ENCODE measurements around the gene GINS1.

GINS1 gene

GRCh38 chr20:25460566-25461280 is 53.2 kb downstream of the GINS1 start:
- no peak overlapping the region for H3K4me2 ChIP-seq (ENCODE audit: low read length)
- no peaks in the 10 kb centered on the region for H3K36me3 ChIP-seq (ENCODE audit: insufficient read depth, low read length)
- H3K27me3 ChIP-seq (ENCODE audit: insufficient read depth, low read length) = no peaks in the 10 kb centered on the region

GRCh38 chr20:25461281-25461650 is 53.8 kb downstream of the GINS1 start:
- Histone ChIP-seq H3K27me3 (ENCODE audit: insufficient read depth, low read length) (no peaks in the 10 kb centered on the region), H3K4me1 (ENCODE audit: insufficient read depth, low read length, severe bottlenecking) (no peaks in the 10 kb centered on the region), H3K4me3 (ENCODE audit: low read depth, low read length, poor library complexity, severe bottlenecking) (no peak overlapping the region), H2AFZ (ENCODE audit: low read length) (no peak overlapping the region), H3F3A (ENCODE audit: insufficient read depth, low read length) (no peaks in the 10 kb centered on the region), H3K27ac (ENCODE audit: low read depth, low read length, poor library complexity, severe bottlenecking) (no peak overlapping the region), H3K36me3 (ENCODE audit: insufficient read depth, low read length) (no peaks in the 10 kb centered on the region), H3K9ac (ENCODE audit: low read length) (no peak overlapping the region), H4K20me1 (ENCODE audit: insufficient read depth, low read length) (no peaks in the 10 kb centered on the region), H3K9me2 (ENCODE audit: low read depth, low read length) (no peaks in the 10 kb centered on the region), H3K9me3 (ENCODE audit: low read length) (no peaks in the 10 kb centered on the region), H3K4me2 (ENCODE audit: low read length) (no peak overlapping the region), H3K79me2 (ENCODE audit: insufficient read depth, low read length) (no peaks in the 10 kb centered on the region)
- TF ChIP-seq CTCF (IDR thresholded peaks at IDR 0.05; ENCODE audit: low read length) (no peak), EZH2 (IDR thresholded peaks at IDR 0.05; ENCODE audit: borderline replicate concordance, low read length) (no peak)

More at GRCh38 chr20:25460566-25461280, 53.2 kb downstream of the GINS1 start:
- Histone ChIP-seq H3K9ac (ENCODE audit: low read length) (no peak overlapping the region), H3K4me3 (ENCODE audit: low read depth, low read length, poor library complexity, severe bottlenecking) (no peak overlapping the region), H4K20me1 (ENCODE audit: insufficient read depth, low read length) (no peaks in the 10 kb centered on the region), H3K4me1 (ENCODE audit: insufficient read depth, low read length, severe bottlenecking) (no peaks in the 10 kb centered on the region), H3K79me2 (ENCODE audit: insufficient read depth, low read length) (no peaks in the 10 kb centered on the region), H3F3A (ENCODE audit: insufficient read depth, low read length) (no peaks in the 10 kb centered on the region), H2AFZ (ENCODE audit: low read length) (no peak overlapping the region), H3K9me2 (ENCODE audit: low read depth, low read length) (no peaks in the 10 kb centered on the region), H3K9me3 (ENCODE audit: low read length) (no peaks in the 10 kb centered on the region), H3K27ac (ENCODE audit: low read depth, low read length, poor library complexity, severe bottlenecking) (no peak overlapping the region)
- no peak for TF ChIP-seq CTCF (IDR thresholded peaks at IDR 0.05; ENCODE audit: low read length)
- no peak for TF ChIP-seq EZH2 (IDR thresholded peaks at IDR 0.05; ENCODE audit: borderline replicate concordance, low read length)

GRCh38 chr20:25461786-25462545 is 54.5 kb downstream of the GINS1 start:
- Histone ChIP-seq H3K4me1 (ENCODE audit: insufficient read depth, low read length, severe bottlenecking) (no peaks in the 10 kb centered on the region), H3K9me2 (ENCODE audit: low read depth, low read length) (no peaks in the 10 kb centered on the region), H3K4me2 (ENCODE audit: low read length) (no peak overlapping the region), H3K27ac (ENCODE audit: low read depth, low read length, poor library complexity, severe bottlenecking) (no peak overlapping the region), H3K9ac (ENCODE audit: low read length) (no peak overlapping the region), H3K27me3 (ENCODE audit: insufficient read depth, low read length) (no peaks in the 10 kb centered on the region), H3K4me3 (ENCODE audit: low read depth, low read length, poor library complexity, severe bottlenecking) (no peak overlapping the region), H3K9me3 (ENCODE audit: low read length) (no peaks in the 10 kb centered on the region), H3K36me3 (ENCODE audit: insufficient read depth, low read length) (no peaks in the 10 kb centered on the region), H3K79me2 (ENCODE audit: insufficient read depth, low read length) (no peaks in the 10 kb centered on the region), H2AFZ (ENCODE audit: low read length) (no peak overlapping the region), H4K20me1 (ENCODE audit: insufficient read depth, low read length) (no peaks in the 10 kb centered on the region), H3F3A (ENCODE audit: insufficient read depth, low read length) (no peaks in the 10 kb centered on the region)
- no peak for TF ChIP-seq CTCF (IDR thresholded peaks at IDR 0.05; ENCODE audit: low read length)
- no peak for TF ChIP-seq EZH2 (IDR thresholded peaks at IDR 0.05; ENCODE audit: borderline replicate concordance, low read length)
